ENCODE results near the gene JAK2.

DNA sequence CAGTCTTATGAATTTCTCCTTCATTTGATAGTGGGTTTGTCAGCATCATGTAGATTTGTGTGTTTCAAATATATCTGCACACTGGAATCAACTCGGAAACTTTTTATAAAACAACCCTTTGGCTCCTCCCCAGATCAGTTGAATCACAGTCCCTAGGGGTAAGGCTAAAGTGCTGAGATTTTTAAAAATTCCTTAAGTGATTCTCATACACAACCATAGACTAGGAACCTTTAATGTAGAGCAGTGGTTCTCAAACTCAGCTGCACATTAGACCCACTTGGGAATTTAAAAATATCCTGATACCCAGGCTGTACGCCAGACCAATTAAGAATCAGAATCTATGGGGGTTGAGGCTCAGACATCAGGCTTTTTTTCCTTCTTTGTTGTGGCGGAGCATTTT lies 17.5 kb upstream of the JAK2 start:
- no peak for TF ChIP-seq EP300 (IDR thresholded peaks at IDR 0.05)
- no peak for TF ChIP-seq RAD21 (conservative IDR thresholded peaks at IDR 0.05 in 1 of 2, IDR thresholded peaks at IDR 0.05 in 1 of 2)
- TF ChIP-seq, protein P1, sequence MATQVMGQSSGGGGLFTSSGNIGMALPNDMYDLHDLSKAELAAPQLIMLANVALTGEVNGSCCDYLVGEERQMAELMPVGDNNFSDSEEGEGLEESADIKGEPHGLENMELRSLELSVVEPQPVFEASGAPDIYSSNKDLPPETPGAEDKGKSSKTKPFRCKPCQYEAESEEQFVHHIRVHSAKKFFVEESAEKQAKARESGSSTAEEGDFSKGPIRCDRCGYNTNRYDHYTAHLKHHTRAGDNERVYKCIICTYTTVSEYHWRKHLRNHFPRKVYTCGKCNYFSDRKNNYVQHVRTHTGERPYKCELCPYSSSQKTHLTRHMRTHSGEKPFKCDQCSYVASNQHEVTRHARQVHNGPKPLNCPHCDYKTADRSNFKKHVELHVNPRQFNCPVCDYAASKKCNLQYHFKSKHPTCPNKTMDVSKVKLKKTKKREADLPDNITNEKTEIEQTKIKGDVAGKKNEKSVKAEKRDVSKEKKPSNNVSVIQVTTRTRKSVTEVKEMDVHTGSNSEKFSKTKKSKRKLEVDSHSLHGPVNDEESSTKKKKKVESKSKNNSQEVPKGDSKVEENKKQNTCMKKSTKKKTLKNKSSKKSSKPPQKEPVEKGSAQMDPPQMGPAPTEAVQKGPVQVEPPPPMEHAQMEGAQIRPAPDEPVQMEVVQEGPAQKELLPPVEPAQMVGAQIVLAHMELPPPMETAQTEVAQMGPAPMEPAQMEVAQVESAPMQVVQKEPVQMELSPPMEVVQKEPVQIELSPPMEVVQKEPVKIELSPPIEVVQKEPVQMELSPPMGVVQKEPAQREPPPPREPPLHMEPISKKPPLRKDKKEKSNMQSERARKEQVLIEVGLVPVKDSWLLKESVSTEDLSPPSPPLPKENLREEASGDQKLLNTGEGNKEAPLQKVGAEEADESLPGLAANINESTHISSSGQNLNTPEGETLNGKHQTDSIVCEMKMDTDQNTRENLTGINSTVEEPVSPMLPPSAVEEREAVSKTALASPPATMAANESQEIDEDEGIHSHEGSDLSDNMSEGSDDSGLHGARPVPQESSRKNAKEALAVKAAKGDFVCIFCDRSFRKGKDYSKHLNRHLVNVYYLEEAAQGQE (IDR thresholded peaks at IDR 0.05), result no peak
- TF ChIP-seq, protein P2, sequence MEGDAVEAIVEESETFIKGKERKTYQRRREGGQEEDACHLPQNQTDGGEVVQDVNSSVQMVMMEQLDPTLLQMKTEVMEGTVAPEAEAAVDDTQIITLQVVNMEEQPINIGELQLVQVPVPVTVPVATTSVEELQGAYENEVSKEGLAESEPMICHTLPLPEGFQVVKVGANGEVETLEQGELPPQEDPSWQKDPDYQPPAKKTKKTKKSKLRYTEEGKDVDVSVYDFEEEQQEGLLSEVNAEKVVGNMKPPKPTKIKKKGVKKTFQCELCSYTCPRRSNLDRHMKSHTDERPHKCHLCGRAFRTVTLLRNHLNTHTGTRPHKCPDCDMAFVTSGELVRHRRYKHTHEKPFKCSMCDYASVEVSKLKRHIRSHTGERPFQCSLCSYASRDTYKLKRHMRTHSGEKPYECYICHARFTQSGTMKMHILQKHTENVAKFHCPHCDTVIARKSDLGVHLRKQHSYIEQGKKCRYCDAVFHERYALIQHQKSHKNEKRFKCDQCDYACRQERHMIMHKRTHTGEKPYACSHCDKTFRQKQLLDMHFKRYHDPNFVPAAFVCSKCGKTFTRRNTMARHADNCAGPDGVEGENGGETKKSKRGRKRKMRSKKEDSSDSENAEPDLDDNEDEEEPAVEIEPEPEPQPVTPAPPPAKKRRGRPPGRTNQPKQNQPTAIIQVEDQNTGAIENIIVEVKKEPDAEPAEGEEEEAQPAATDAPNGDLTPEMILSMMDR (IDR thresholded peaks at IDR 0.05), result no peak
- no peak for TF ChIP-seq CHD4 (IDR thresholded peaks at IDR 0.05; ENCODE audit: borderline replicate concordance)

Measured in A549 (cell line).